ENCODE results near the gene PRIMA1. TPM values are rescaled to one million over a fixed set of nuclear protein-coding genes. Genes with fewer than 3 reads are reported as not detected.

Gene PRIMA1
- total RNA-seq, 1 experiment from 2014 or later: 2.3 TPM

DNA sequence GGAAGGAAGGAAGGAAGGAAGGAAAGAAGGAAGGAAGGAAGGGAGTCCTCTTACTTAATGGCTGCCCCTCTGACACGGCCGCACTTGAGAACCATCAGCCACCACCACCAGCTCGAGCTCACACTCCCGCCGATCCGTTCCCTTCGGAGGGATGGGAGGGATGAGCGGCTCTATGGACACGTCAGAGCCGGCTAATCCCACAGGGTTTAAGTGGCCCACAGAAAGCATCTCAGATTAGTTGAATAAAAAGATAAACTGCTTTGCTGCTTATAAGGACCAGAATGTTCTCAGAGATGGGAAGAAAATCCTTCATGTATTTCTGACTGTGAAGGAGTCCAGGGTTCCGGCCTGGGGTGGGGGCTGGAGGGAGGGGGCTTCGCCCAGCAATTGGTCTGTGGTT lies 31.1 kb downstream of the PRIMA1 start:
- Histone ChIP-seq H4K8ac (replicated peaks; ENCODE audit: insufficient read length, low read depth, low read length) (no peak overlapping the region), H2BK5ac (ENCODE audit: insufficient read length, low read length) (no peak overlapping the region), H2BK120ac (ENCODE audit: low read depth, low read length, poor library complexity, severe bottlenecking) (no peak overlapping the region), H3K18ac (ENCODE audit: insufficient read length, low read depth, low read length) (no peak overlapping the region), H3K9ac (ENCODE audit: extremely low read depth, insufficient read length, low read length) (no peak overlapping the region), H3K27ac (ENCODE audit: insufficient read length, low read depth, low read length) (no peak overlapping the region), H2AK5ac (ENCODE audit: insufficient read length, low read length) (no peak overlapping the region), H3K4ac (ENCODE audit: low read depth, low read length) (no peak overlapping the region), H3K14ac (ENCODE audit: insufficient read depth, low read length) (no peak overlapping the region), H2AFZ (ENCODE audit: low read length) (no peak overlapping the region), H3T11ph (ENCODE audit: low read length) (no peak overlapping the region), H2BK15ac (ENCODE audit: low read depth, low read length) (no peak overlapping the region), H2BK12ac (ENCODE audit: insufficient read length, low read depth, low read length) (no peak overlapping the region), H4K91ac (ENCODE audit: insufficient read length, low read depth, low read length) (no peak overlapping the region), H3K79me2 (ENCODE audit: insufficient read depth, low read length) (no peaks in the 10 kb centered on the region), H3K56ac (ENCODE audit: insufficient read length, low read depth, low read length) (no peak overlapping the region), H3K79me1 (ENCODE audit: insufficient read depth, low read depth, low read length, poor library complexity, severe bottlenecking) (no peaks in the 10 kb centered on the region), H3K9me3 (ENCODE audit: control insufficient read depth, low read depth, low read length) (no peaks in the 10 kb centered on the region), H3K4me1 (ENCODE audit: insufficient read depth, low read length) (no peaks in the 10 kb centered on the region), H3K23ac (ENCODE audit: insufficient read length, low read depth, low read length) (no peak overlapping the region), H4K5ac (ENCODE audit: insufficient read length, low read depth, low read length) (no peak overlapping the region), H3K23me2 (ENCODE audit: insufficient read length, low read depth, low read length, poor library complexity, severe bottlenecking) (no peaks in the 10 kb centered on the region), H4K20me1 (ENCODE audit: control insufficient read depth, insufficient read depth, insufficient read length) (no peaks in the 10 kb centered on the region), H2BK20ac (ENCODE audit: low read depth, low read length, poor library complexity, severe bottlenecking) (no peak overlapping the region), H3K27me3 (ENCODE audit: insufficient read depth, low read length) (no peaks in the 10 kb centered on the region), H3K4me2 (ENCODE audit: insufficient read depth, insufficient read length, low read length) (no peak overlapping the region)
- no peak for DNase-seq
- Mint-ChIP-seq H3K27me3 (ENCODE audit: low read depth) (peaks cover 3% of the 10 kb centered on the region; the same call in 1 of the 2 replicates), H3K36me3 (ENCODE audit: insufficient read depth in 1 of 3, low read depth in 3 of 3) (no peaks in the 10 kb centered on the region), H3K4me1 (peaks cover 4 to 9% of the 10 kb centered on the region in 2 experiments), H3K27ac (no peak overlapping the region), H3K4me3 (no peak overlapping the region), H3K9me3 (no peaks in the 10 kb centered on the region)
- TF ChIP-seq, protein P1, sequence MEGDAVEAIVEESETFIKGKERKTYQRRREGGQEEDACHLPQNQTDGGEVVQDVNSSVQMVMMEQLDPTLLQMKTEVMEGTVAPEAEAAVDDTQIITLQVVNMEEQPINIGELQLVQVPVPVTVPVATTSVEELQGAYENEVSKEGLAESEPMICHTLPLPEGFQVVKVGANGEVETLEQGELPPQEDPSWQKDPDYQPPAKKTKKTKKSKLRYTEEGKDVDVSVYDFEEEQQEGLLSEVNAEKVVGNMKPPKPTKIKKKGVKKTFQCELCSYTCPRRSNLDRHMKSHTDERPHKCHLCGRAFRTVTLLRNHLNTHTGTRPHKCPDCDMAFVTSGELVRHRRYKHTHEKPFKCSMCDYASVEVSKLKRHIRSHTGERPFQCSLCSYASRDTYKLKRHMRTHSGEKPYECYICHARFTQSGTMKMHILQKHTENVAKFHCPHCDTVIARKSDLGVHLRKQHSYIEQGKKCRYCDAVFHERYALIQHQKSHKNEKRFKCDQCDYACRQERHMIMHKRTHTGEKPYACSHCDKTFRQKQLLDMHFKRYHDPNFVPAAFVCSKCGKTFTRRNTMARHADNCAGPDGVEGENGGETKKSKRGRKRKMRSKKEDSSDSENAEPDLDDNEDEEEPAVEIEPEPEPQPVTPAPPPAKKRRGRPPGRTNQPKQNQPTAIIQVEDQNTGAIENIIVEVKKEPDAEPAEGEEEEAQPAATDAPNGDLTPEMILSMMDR (conservative IDR thresholded peaks at IDR 0.05): no peak
- WGBS (ENCODE audit: extremely low coverage, insufficient read length, low lambda C conversion rate): no CpG with 5 or more reads among the region's 12 CpGs

All from H9 (cell line).